Hepatocyte (in vitro differentiated cells): ENCODE measurements around the gene MRPS27.

Source experiments
- CTCF ChIP-seq: fragments of 200-600 bp; sonication (generic); IDR thresholded peaks from 2 replicates; pipeline ENCODE4 v1.5.1; 2016; ENCODE audit warnings: antibody characterized with exemption, mild to moderate bottlenecking; ENCODE audit not compliant: poor library complexity
- EZH2 ChIP-seq: fragments of 200-600 bp; sonication (generic); IDR thresholded peaks from 2 replicates; pipeline ENCODE4 v1.6.1; 2016; ENCODE audit warnings: antibody characterized with exemption, mild to moderate bottlenecking, borderline replicate concordance

GRCh38 chr5:72182686-72183085, 137.4 kb downstream of the MRPS27 start:
- TF ChIP-seq CTCF: no peak
- no peak for TF ChIP-seq EZH2
